Fibroblast of villous mesenchyme (primary cell): ENCODE data around the gene NOX4. TPM values are rescaled to one million over a fixed set of nuclear protein-coding genes. Genes with fewer than 3 reads are reported as not detected.
"Not testable (repeated sequence)": the region's sequence is repeated elsewhere in the genome, so short reads cannot be mapped to it uniquely, and the experiment has no call there.

Experiments used
- DNase-seq: peaks from one replicate; pipeline ENCODE4 v3.0.0-alpha.2; 2010; ENCODE audit warnings: low read depth
- H3K4me3 ChIP-seq: 2 replicates; pipeline ENCODE4 v1.5.1; 2011; ENCODE audit warnings: low read depth, mild to moderate bottlenecking, low read length
- total RNA-seq: library from RNA; depleted of rRNA; stranded (reverse); fragments of >200 nt; gene quantifications from 2 replicates; pipeline ENCODE4 v1.2.3, GENCODE V29; 2012
- TF ChIP-seq, protein P1 (sequence below): IDR thresholded peaks from 2 replicates; pipeline ENCODE4 v1.5.1; 2012; ENCODE audit warnings: low read depth, mild to moderate bottlenecking, low read length; ENCODE audit not compliant: insufficient read depth

The NOX4 gene
- total RNA-seq, 1 donor, result 5.2 TPM

DNA sequence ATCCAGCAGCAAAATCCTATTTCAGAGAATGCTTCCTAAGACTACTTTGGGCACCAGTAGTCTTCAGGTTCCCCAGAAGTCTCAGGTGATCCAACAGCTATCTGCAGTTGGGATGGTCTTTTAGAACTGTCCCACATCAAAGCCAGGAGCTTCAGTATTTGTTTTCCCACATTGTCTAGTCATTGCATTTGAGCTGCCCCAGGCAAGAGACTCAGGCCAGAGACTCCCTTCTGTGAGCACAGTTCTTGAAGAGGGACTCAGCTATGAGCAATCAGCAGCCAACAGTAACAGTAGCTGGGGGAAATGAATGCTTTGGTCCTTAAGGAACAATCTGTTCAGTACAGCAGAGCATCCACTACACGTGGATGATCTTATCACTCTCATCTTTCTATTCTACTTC, 188.1 kb downstream of the NOX4 start:
- DNase-seq, result not testable (repeated sequence)

DNA sequence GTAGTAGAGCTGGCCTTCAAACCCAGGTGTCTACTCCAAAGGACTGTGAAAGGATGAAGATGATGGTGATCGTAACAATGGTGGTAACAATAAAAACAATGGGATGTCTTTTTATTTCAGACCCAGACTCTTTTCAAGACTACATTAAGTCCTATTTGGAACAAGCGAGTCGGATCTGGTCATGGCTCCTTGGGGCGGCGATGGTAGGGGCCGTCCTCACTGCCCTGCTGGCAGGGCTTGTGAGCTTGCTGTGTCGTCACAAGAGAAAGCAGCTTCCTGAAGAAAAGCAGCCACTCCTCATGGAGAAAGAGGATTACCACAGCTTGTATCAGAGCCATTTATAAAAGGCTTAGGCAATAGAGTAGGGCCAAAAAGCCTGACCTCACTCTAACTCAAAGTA, 196.2 kb downstream of the NOX4 start:
- DNase-seq, H3K4me3 ChIP-seq: not testable (repeated sequence)

More for the DNA sequence above, 188.1 kb downstream of the NOX4 start:
- not testable (repeated sequence) for H3K4me3 ChIP-seq

DNA sequence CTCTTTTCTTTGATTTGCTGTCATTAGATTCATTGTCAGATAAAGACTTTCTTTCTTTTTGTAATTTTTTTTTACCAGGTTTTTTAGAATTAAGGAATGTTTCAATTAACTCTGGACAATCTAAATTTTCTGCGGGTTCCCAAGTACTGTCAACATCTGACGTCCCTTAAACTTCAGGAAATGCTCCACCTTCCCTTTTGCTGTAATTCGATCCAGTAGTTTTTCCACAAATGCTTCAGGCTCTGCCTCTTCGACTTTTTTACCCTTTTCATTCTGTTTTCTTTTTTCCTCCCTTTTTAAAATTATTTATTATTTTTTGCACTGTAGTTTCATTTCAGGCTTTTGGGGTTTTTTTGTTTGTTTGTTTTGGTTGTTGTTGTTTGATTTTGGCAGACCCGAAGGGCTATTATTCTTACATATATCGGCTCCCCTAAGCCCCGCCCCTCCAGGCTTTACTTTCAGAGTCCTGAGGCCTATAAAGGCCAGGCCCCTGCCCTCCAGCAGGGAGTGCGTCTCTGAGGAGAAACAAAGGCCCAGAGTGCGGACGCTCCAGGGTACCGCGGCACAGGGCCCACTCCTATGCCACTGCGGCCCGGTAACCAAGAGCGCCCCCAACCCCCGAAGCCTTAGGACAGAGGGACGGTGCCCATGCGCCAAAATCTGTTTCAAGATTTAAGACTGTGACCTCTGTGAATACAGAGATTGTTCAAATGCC, 197.1 kb downstream of the NOX4 start:
- peak overlapping the region; percentile 39 for H3K4me3 ChIP-seq
- TF ChIP-seq, protein P1, sequence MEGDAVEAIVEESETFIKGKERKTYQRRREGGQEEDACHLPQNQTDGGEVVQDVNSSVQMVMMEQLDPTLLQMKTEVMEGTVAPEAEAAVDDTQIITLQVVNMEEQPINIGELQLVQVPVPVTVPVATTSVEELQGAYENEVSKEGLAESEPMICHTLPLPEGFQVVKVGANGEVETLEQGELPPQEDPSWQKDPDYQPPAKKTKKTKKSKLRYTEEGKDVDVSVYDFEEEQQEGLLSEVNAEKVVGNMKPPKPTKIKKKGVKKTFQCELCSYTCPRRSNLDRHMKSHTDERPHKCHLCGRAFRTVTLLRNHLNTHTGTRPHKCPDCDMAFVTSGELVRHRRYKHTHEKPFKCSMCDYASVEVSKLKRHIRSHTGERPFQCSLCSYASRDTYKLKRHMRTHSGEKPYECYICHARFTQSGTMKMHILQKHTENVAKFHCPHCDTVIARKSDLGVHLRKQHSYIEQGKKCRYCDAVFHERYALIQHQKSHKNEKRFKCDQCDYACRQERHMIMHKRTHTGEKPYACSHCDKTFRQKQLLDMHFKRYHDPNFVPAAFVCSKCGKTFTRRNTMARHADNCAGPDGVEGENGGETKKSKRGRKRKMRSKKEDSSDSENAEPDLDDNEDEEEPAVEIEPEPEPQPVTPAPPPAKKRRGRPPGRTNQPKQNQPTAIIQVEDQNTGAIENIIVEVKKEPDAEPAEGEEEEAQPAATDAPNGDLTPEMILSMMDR, result no peak
- DNase-seq, result peak; percentile 12

DNA sequence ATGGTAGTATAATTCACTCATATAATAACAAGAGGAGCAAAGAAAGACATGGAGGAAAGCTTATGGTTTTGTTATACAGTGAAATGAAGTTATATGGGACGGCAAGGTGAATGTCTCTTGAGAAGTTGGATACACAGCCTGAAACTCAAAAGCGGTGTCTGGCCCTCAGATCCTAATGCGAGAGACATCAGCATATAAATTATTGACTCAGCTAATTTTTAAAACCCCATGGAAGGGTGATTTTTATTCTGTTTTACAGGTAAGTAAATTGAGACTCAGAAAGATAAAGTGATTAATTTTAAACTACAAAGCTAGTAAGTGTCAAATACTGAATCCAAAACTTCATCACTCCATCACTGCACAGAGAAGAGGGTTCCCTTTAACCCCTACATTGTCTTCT, 203.2 kb downstream of the NOX4 start:
- not testable (repeated sequence) for DNase-seq

DNA sequence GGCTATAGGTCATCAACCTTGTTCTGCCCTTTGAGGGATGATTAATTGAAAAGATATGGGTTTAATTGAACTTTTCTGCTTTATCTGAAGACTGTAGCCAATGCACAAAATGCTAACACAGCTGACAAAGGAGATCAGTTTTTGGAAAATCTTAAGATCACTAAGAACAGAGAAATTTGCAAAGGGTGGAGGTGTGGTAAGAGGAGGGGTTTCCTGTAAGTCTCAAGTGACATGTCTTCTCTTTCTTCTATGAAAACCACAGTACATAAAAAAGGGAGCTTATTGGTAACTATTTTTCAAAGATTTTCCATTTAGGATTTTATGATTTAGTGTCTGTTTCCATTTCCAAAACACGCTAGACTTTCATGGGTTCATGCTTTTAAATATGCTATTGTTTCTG, 204.6 kb downstream of the NOX4 start:
- DNase-seq, H3K4me3 ChIP-seq: not testable (repeated sequence)

More for the DNA sequence above, 203.2 kb downstream of the NOX4 start:
- not testable (repeated sequence) for H3K4me3 ChIP-seq

DNA sequence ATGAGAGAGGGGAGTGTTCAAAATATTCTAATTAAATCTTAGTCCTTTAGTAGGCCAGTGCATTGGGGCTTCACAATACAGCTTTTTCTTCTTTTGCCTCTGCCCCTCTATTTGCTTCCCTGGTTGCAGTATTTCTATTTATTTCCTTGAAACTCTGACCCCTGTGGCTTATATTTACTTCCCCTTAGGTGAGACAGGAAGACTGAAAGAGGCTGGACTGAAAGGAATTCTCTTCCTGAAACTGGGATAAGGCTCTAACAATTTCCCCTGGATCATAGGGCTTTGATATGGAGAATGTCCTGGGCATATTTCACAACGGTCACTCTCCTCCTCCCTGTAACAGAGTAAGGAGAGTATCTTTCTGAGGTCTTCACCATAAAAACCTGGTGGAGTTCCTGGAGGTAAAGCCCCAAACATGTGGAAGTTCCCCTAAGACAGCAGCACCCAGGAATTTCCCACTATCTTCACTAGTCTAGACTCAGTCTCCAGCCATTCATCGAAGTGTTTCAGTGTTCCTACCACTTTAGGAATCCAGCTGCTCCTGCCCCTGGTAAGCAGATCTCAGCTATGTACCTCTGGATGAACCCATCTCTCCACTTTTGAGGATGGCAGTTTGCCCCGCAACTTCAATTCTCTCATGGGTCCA, 210.0 kb downstream of the NOX4 start:
- H3K4me3 ChIP-seq, DNase-seq: not testable (repeated sequence)

DNA sequence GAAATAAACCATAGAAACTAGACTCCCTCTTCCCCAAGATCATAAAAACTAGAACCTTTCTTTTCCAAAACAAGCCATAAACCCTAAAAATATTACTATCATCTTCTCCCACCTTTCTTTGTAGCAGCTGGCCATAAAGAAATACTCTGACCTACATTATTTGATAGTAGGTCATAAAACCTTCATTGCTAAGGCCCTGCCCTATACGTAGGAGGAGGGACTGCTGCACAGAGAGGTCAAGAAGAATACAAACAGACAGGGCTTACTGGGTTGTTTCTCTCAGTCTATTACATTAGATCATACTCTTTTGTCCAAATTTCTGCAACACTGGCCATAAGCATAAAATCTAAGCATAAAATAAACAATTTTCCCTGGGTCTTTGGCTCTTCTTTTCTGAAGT, 212.0 kb downstream of the NOX4 start:
- no peak overlapping the region for H3K4me3 ChIP-seq
- TF ChIP-seq, protein P1, result no peak
- peak; percentile 15 for DNase-seq

DNA sequence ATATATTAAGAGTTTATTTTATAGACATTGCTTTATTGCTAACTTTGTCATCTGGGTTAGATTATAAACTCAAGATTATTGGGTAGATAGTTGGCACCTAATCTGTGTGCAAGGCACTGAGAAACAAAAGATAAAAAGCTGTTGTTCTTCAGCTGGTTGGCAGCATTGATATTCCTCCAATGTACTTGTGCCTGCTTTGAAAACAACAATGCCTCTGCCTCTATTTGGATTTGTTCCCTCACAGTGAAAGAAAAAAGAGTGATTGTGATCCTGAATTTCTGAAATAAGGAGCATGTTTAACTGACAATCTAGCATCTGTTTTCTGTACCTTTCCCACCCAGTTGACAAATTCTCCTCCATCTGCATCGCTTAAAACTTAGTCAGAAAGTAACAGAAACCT, 215.2 kb downstream of the NOX4 start:
- TF ChIP-seq, protein P1, result no peak
- no peak for DNase-seq
- no peak overlapping the region for H3K4me3 ChIP-seq

Other genes with a start within 250 kb of the NOX4 start
- gene TRIM77, start 218.9 kb upstream of the NOX4 start, total RNA-seq, result not detected in 2 replicates